Liver (tissue), 9 donors: ENCODE results near the gene NOX3. TPM values are rescaled to one million over a fixed set of nuclear protein-coding genes. Genes with fewer than 3 reads are reported as not detected.

ENCODE experiments used
- DNase-seq: peaks from one replicate; pipeline ENCODE4 v3.0.0-alpha.2; 2017; ENCODE audit warnings: low spot score
- H3K27ac ChIP-seq, 2 donors: one replicate each; pipeline ENCODE4 v1.7.0; 2013; ENCODE audit warnings: inconsistent platforms in 2 of 2, low read length in 2 of 2, control low read depth in 1 of 2, low read depth in 1 of 2, mild to moderate bottlenecking in 1 of 2
- H3K27me3 ChIP-seq, 4 donors: one replicate each; pipeline versions ENCODE4 v1.6.1 to v1.7.0; 2013; ENCODE audit warnings: low read length in 3 of 4, inconsistent platforms in 1 of 4, mild to moderate bottlenecking in 1 of 4, moderate library complexity in 1 of 4; ENCODE audit not compliant: control insufficient read depth in 4 of 4, insufficient read depth in 4 of 4
- H3K36me3 ChIP-seq, 4 donors: one replicate each; pipeline versions ENCODE4 v1.6.1 to v1.7.0; 2013; ENCODE audit warnings: low read length in 3 of 4, mild to moderate bottlenecking in 3 of 4, low read depth in 1 of 4, moderate library complexity in 1 of 4; ENCODE audit not compliant: control insufficient read depth in 4 of 4, insufficient read depth in 3 of 4
- H3K4me1 ChIP-seq, 4 donors: one replicate each; pipeline versions ENCODE4 v1.6.1 to v1.7.0; 2013; ENCODE audit warnings: low read length in 3 of 4, mild to moderate bottlenecking in 3 of 4, moderate library complexity in 1 of 4; ENCODE audit not compliant: control insufficient read depth in 4 of 4, insufficient read depth in 4 of 4
- H3K4me3 ChIP-seq, 3 donors: one replicate each; pipeline versions ENCODE4 v1.6.1 to v1.7.0; 2013; ENCODE audit warnings: low read length in 3 of 3, control low read depth in 1 of 3, low read depth in 1 of 3, mild to moderate bottlenecking in 1 of 3
- H3K9ac ChIP-seq, 2 donors: one replicate each; pipeline ENCODE4 v1.7.0; 2013; ENCODE audit warnings: low read length in 2 of 2, mild to moderate bottlenecking in 2 of 2, moderate library complexity in 2 of 2, control low read depth in 1 of 2, low read depth in 1 of 2
- H3K9me3 ChIP-seq, 4 donors: one replicate each; pipeline versions ENCODE4 v1.6.1 to v1.7.0; 2013; ENCODE audit warnings: low read length in 3 of 4; ENCODE audit not compliant: control insufficient read depth in 4 of 4
- ATF3 ChIP-seq: IDR thresholded peaks from 2 replicates; pipeline ENCODE4 v1.6.1; 2016; ENCODE audit warnings: antibody characterized with exemption
- CTCF ChIP-seq: fragments of 150-350 bp; IDR thresholded peaks from 2 replicates; pipeline ENCODE4 v1.5.1; 2017; ENCODE audit warnings: improper control_type of control experiment, low read depth, low read length; ENCODE audit not compliant: missing input control
- FOXA2 ChIP-seq: IDR thresholded peaks from 2 replicates; pipeline ENCODE4 v1.6.1; 2016; ENCODE audit warnings: antibody characterized with exemption
- GABPA ChIP-seq, 2 donors: IDR thresholded peaks in 1 of 2; conservative IDR thresholded peaks in 1 of 2; 2 replicates each; pipeline ENCODE4 v1.6.1; 2016; ENCODE audit warnings: antibody characterized with exemption in 2 of 2, mild to moderate bottlenecking in 1 of 2, moderate library complexity in 1 of 2
- HNF4G ChIP-seq: IDR thresholded peaks from 2 replicates; pipeline ENCODE4 v1.6.1; 2016; ENCODE audit warnings: antibody characterized with exemption
- JUND ChIP-seq, 2 donors: IDR thresholded peaks; 2 replicates each; pipeline ENCODE4 v1.6.1; 2016; ENCODE audit warnings: antibody characterized with exemption in 2 of 2
- MAX ChIP-seq: IDR thresholded peaks from 2 replicates; pipeline ENCODE4 v1.6.1; 2016; ENCODE audit warnings: antibody characterized with exemption
- RAD21 ChIP-seq, 2 donors: IDR thresholded peaks; 2 replicates each; pipeline ENCODE4 v1.6.1; 2016; ENCODE audit warnings: antibody characterized with exemption in 2 of 2, mild to moderate bottlenecking in 2 of 2
- RXRA ChIP-seq, 2 donors: IDR thresholded peaks; 2 replicates each; pipeline ENCODE4 v1.6.1; 2017 to 2018; ENCODE audit warnings: antibody characterized with exemption in 2 of 2, mild to moderate bottlenecking in 1 of 2
- SP1 ChIP-seq: IDR thresholded peaks from 2 replicates; pipeline ENCODE4 v1.6.1; 2018; ENCODE audit warnings: antibody characterized with exemption, mild to moderate bottlenecking
- TAF1 ChIP-seq: conservative IDR thresholded peaks from 2 replicates; pipeline ENCODE4 v1.6.1; 2016; ENCODE audit warnings: antibody characterized with exemption, mild to moderate bottlenecking
- YY1 ChIP-seq: IDR thresholded peaks from 2 replicates; pipeline ENCODE4 v1.6.1; 2016; ENCODE audit warnings: antibody characterized with exemption, mild to moderate bottlenecking
- ZBTB33 ChIP-seq: IDR thresholded peaks from 2 replicates; pipeline ENCODE4 v1.6.1; 2016; ENCODE audit warnings: antibody characterized with exemption
- polyA plus RNA-seq, 2 donors: library from polyadenylated mRNA; stranded (reverse) in 1 of 2; unstranded in 1 of 2; fragments of 200-250 nt in 1 of 2; fragments of >200 nt in 1 of 2; fragmentation: Nextera tagmentation in 1 of 2; extraction: Ambion mirVana in 1 of 2; gene quantifications; one replicate each; pipeline versions ENCODE4 v1.2.1 to v1.2.3, GENCODE V29; 2013 to 2015
- total RNA-seq, 2 donors: library from RNA; depleted of rRNA; stranded (reverse); fragments of >200 nt; gene quantifications; one replicate each; pipeline ENCODE4 v1.2.3, GENCODE V29; 2014
- TF ChIP-seq, protein P1 (sequence below): IDR thresholded peaks from 2 replicates; pipeline ENCODE4 v1.6.1; 2016; ENCODE audit warnings: antibody characterized with exemption, mild to moderate bottlenecking
- donor health status: healthy.
- donor health status: healthy.
- donor health status: healthy.
- donor health status: healthy.
- donor health status: healthy.

Gene NOX3
- total and polyA plus RNA-seq, 4 donors: not detected

- no peak for TF ChIP-seq CTCF
These were observed 6.8 kb downstream of the NOX3 start (continued) for GRCh38 chr6:155448668-155449449.

- H3K9ac ChIP-seq: no peak overlapping the region
- H3K9me3 ChIP-seq: no peaks in the 10 kb centered on the region
- H3K27ac ChIP-seq: no peak overlapping the region
- TF ChIP-seq GABPA (IDR thresholded peaks at IDR 0.05 in 1 of 2, conservative IDR thresholded peaks at IDR 0.05 in 1 of 2): no peak
- TF ChIP-seq MAX: no peak
- no peak for TF ChIP-seq SP1
- TF ChIP-seq ZBTB33: no peak
- no peak for TF ChIP-seq YY1
- no peak for TF ChIP-seq HNF4G
- no peak for TF ChIP-seq FOXA2
- TF ChIP-seq RXRA (IDR thresholded peaks at IDR 0.05): no peak
- TF ChIP-seq, protein P1, sequence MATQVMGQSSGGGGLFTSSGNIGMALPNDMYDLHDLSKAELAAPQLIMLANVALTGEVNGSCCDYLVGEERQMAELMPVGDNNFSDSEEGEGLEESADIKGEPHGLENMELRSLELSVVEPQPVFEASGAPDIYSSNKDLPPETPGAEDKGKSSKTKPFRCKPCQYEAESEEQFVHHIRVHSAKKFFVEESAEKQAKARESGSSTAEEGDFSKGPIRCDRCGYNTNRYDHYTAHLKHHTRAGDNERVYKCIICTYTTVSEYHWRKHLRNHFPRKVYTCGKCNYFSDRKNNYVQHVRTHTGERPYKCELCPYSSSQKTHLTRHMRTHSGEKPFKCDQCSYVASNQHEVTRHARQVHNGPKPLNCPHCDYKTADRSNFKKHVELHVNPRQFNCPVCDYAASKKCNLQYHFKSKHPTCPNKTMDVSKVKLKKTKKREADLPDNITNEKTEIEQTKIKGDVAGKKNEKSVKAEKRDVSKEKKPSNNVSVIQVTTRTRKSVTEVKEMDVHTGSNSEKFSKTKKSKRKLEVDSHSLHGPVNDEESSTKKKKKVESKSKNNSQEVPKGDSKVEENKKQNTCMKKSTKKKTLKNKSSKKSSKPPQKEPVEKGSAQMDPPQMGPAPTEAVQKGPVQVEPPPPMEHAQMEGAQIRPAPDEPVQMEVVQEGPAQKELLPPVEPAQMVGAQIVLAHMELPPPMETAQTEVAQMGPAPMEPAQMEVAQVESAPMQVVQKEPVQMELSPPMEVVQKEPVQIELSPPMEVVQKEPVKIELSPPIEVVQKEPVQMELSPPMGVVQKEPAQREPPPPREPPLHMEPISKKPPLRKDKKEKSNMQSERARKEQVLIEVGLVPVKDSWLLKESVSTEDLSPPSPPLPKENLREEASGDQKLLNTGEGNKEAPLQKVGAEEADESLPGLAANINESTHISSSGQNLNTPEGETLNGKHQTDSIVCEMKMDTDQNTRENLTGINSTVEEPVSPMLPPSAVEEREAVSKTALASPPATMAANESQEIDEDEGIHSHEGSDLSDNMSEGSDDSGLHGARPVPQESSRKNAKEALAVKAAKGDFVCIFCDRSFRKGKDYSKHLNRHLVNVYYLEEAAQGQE: no peak
- no peak for TF ChIP-seq JUND (IDR thresholded peaks at IDR 0.05)
- no peak for TF ChIP-seq ATF3
- TF ChIP-seq RAD21 (IDR thresholded peaks at IDR 0.05): no peak
- no peak for TF ChIP-seq TAF1
- H3K4me1 ChIP-seq: no peaks in the 10 kb centered on the region
- peaks cover 0 to 5% (median 0%) of the 10 kb centered on the region in 4 donors for H3K27me3 ChIP-seq
- no peak for DNase-seq
- no peak overlapping the region for H3K4me3 ChIP-seq
- no peaks in the 10 kb centered on the region for H3K36me3 ChIP-seq
These were observed 7.7 kb downstream of the NOX3 start for GRCh38 chr6:155447949-155448348.
